Mesenchymal stem cell (in vitro differentiated cells and primary cell): Measurements from ENCODE around the gene TOMM40L.

Experiments used
- DNase-seq: peaks from one replicate; pipeline ENCODE4 v3.0.0-alpha.2; 2013
- H2AFZ ChIP-seq: one replicate; pipeline ENCODE4 v1.6.1; 2013; ENCODE audit warnings: low read depth, mild to moderate bottlenecking, control low read depth, inconsistent platforms, low read length, moderate library complexity
- H2AK5ac ChIP-seq: 2 replicates; pipeline ENCODE4 v1.6.1; 2013; ENCODE audit warnings: low read length, moderate library complexity, mild to moderate bottlenecking, inconsistent platforms; ENCODE audit not compliant: severe bottlenecking
- H2BK120ac ChIP-seq: one replicate; pipeline ENCODE4 v1.6.1; 2013; ENCODE audit warnings: low read depth, mild to moderate bottlenecking, inconsistent platforms, low read length, moderate library complexity
- H2BK12ac ChIP-seq, 2 experiments: one replicate each; pipeline ENCODE4 v1.6.1; 2013; ENCODE audit warnings: inconsistent platforms in 2 of 2, low read length in 2 of 2, mild to moderate bottlenecking in 2 of 2, moderate library complexity in 2 of 2, control low read depth in 1 of 2
- H2BK15ac ChIP-seq: one replicate; pipeline ENCODE4 v1.6.1; 2013; ENCODE audit warnings: mild to moderate bottlenecking, low read depth, inconsistent platforms; ENCODE audit not compliant: poor library complexity, severe bottlenecking
- H2BK5ac ChIP-seq: 2 replicates; pipeline ENCODE4 v1.6.1; 2013; ENCODE audit warnings: low read depth, mild to moderate bottlenecking, low read length, control low read depth, inconsistent platforms; ENCODE audit not compliant: poor library complexity, severe bottlenecking
- H3K14ac ChIP-seq, 2 experiments: one replicate each; pipeline ENCODE4 v1.6.1; 2013; ENCODE audit warnings: inconsistent platforms in 2 of 2, low read length in 2 of 2, control low read depth in 1 of 2, mild to moderate bottlenecking in 1 of 2, moderate library complexity in 1 of 2
- H3K18ac ChIP-seq, 2 experiments: one replicate each; pipeline ENCODE4 v1.6.1; 2013; ENCODE audit warnings: inconsistent platforms in 2 of 2, low read length in 2 of 2, control low read depth in 1 of 2, low read depth in 1 of 2, mild to moderate bottlenecking in 1 of 2
- H3K23ac ChIP-seq, 2 experiments: one replicate each; pipeline ENCODE4 v1.6.1; 2013; ENCODE audit warnings: inconsistent platforms in 2 of 2, low read length in 2 of 2, mild to moderate bottlenecking in 2 of 2, moderate library complexity in 2 of 2, control low read depth in 1 of 2
- H3K27ac ChIP-seq: 2 replicates; pipeline ENCODE4 v1.5.1; 2013; ENCODE audit warnings: mild to moderate bottlenecking, moderate library complexity, low read length, control low read depth, inconsistent platforms; ENCODE audit not compliant: poor library complexity, severe bottlenecking
- H3K27me3 ChIP-seq, 2 experiments: 2 replicates each; pipeline versions ENCODE4 v1.6.1 to v1.7.0; 2013; ENCODE audit warnings: low read length in 2 of 2, mild to moderate bottlenecking in 2 of 2, moderate library complexity in 2 of 2, control low read depth in 1 of 2, inconsistent platforms in 1 of 2; ENCODE audit not compliant: control insufficient read depth in 1 of 2, insufficient read depth in 1 of 2
- H3K36me3 ChIP-seq, 2 experiments: 2 replicates each; pipeline versions ENCODE4 v1.6.1 to v1.7.0; 2013; ENCODE audit warnings: low read length in 2 of 2, control low read depth in 1 of 2, inconsistent platforms in 1 of 2, low read depth in 1 of 2, mild to moderate bottlenecking in 1 of 2; ENCODE audit not compliant: insufficient read depth in 2 of 2, control insufficient read depth in 1 of 2
- H3K4ac ChIP-seq, 2 experiments: one replicate each; pipeline ENCODE4 v1.6.1; 2013; ENCODE audit warnings: inconsistent platforms in 2 of 2, low read length in 2 of 2, mild to moderate bottlenecking in 2 of 2, moderate library complexity in 2 of 2, control low read depth in 1 of 2, low read depth in 1 of 2
- H3K4me1 ChIP-seq: 2 replicates; pipeline ENCODE4 v1.6.1; 2013; ENCODE audit warnings: low read depth, low read length, control low read depth; ENCODE audit not compliant: control insufficient read depth, insufficient read depth
- H3K4me2 ChIP-seq: 2 replicates; pipeline ENCODE4 v1.6.1; 2013; ENCODE audit warnings: low read length, mild to moderate bottlenecking, inconsistent platforms; ENCODE audit not compliant: poor library complexity, severe bottlenecking
- H3K4me3 ChIP-seq, 2 experiments: 2 replicates each; pipeline versions ENCODE4 v1.5.1 to v1.7.0; 2013; ENCODE audit warnings: low read length in 2 of 2, mild to moderate bottlenecking in 2 of 2, control low read depth in 1 of 2, low read depth in 1 of 2; ENCODE audit not compliant: insufficient read depth in 1 of 2
- H3K79me1 ChIP-seq: replicated peaks from 2 replicates; pipeline ENCODE4 v1.6.1; 2013; ENCODE audit warnings: mild to moderate bottlenecking, control low read depth, low read length, inconsistent platforms; ENCODE audit not compliant: poor library complexity, severe bottlenecking
- H3K9ac ChIP-seq: 2 replicates; pipeline ENCODE4 v1.7.0; 2013; ENCODE audit warnings: mild to moderate bottlenecking, low read length, moderate library complexity
- H3K9me3 ChIP-seq: 2 replicates; pipeline ENCODE4 v1.7.0; 2013; ENCODE audit warnings: mild to moderate bottlenecking, low read length; ENCODE audit not compliant: control insufficient read depth
- H4K8ac ChIP-seq: one replicate; pipeline ENCODE4 v1.6.1; 2013; ENCODE audit warnings: inconsistent platforms, mild to moderate bottlenecking, low read length, moderate library complexity
- H4K91ac ChIP-seq: one replicate; pipeline ENCODE4 v1.6.1; 2013; ENCODE audit warnings: mild to moderate bottlenecking, low read length, inconsistent platforms
- WGBS: methylation state at CpG from one replicate; pipeline ENCODE4 v1.1.7; 2013; ENCODE audit warnings: mixed read lengths; 5-methylcytosine and 5-hydroxymethylcytosine counted together

Gene TOMM40L

DNA sequence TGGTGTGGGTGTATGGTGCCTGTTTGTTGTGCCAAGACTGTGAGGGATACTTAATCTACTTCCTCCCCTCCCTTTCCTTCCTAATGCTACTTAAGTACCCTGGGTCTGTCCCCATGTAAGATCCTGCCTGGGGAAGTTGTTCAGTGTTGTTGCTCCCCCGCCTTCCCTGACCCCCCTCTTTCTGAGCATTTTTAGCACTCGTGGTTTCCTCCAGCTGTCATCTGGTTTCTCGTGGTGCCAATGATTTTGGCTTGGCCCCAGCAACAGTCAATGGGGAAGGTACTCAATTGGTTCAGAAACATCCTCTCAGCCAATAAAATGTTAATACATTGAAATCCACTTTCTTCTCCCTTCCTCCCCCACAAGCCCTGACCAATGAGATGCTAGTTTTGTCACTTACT is 40.6 kb upstream of the TOMM40L start:
- 19% methylated on average over 3 of the region's 3 CpGs for WGBS
- DNase-seq, result peak; percentile 88
- Histone ChIP-seq H3K27me3 (no peaks in the 10 kb centered on the region), H3K4me2 (no peak overlapping the region), H2AK5ac (no peak overlapping the region), H3K4ac (no peak overlapping the region), H3K79me1 (no peaks in the 10 kb centered on the region), H3K36me3 (no peaks in the 10 kb centered on the region), H2BK15ac (no peak overlapping the region), H3K4me1 (peaks cover 2% of the 10 kb centered on the region), H2BK12ac (no peak overlapping the region), H3K18ac (no peak overlapping the region), H2BK5ac (no peak overlapping the region), H3K9ac (peak overlapping the region; percentile 42), H3K9me3 (no peaks in the 10 kb centered on the region), H3K4me3 (no peak overlapping the region), H3K27ac (no peak overlapping the region), H2BK120ac (no peak overlapping the region), H4K8ac (peak overlapping the region; percentile 63), H2AFZ (no peak overlapping the region), H4K91ac (no peak overlapping the region), H3K14ac (no peak overlapping the region), H3K23ac (no peak overlapping the region)

DNA sequence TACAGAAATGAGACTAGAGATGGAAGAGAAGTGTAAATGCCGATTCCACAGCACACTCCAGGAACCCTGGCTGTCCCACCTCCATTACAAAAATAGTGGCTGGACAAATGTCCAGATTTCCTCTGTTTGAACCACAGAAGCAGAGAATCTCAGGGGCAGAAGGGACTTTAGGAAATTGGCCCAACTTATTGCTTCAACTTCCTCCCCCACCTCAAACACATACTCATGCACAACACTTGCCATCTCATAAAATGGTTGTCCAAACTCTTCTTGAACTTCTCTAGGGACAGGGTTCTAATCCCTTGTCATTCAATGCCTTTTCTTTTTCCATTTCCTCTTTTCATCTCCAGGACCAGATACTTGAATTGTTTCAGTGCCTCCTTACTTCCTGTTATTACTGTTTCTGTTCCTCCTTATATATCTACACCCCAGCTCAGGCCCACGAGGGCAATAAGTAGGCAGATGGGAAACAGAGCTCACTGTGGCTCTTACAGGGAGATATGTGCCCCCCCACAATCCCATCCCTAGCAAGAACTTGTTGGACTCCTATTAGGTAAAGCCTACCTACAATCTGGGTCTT is 40.0 kb upstream of the TOMM40L start:
- peak overlapping the region in 1 of 2 experiments; percentile 60 for H3K4ac ChIP-seq
- H2BK15ac ChIP-seq, result no peak overlapping the region
- H3K23ac ChIP-seq, result no peak overlapping the region
- peak overlapping the region; percentile 29 for H2AFZ ChIP-seq
- H3K4me3 ChIP-seq, result no peak overlapping the region
- no peak for DNase-seq
- peak overlapping the region; percentile 42 for H3K9ac ChIP-seq
- H3K14ac ChIP-seq, result no peak overlapping the region
- no peak overlapping the region for H2BK5ac ChIP-seq
- WGBS, result 76% methylated on average over 2 of the region's 2 CpGs
- H4K91ac ChIP-seq, result no peak overlapping the region
- H2BK120ac ChIP-seq, result no peak overlapping the region
- H3K4me2 ChIP-seq, result no peak overlapping the region
- peaks cover 2% of the 10 kb centered on the region for H3K4me1 ChIP-seq
- peaks cover 0 to 4% of the 10 kb centered on the region in 2 experiments for H3K36me3 ChIP-seq
- no peaks in the 10 kb centered on the region for H3K27me3 ChIP-seq
- H2AK5ac ChIP-seq, result no peak overlapping the region
- H3K9me3 ChIP-seq, result no peaks in the 10 kb centered on the region
- H2BK12ac ChIP-seq, result peak overlapping the region in 1 of 2 experiments; percentile 91
- no peak overlapping the region for H3K27ac ChIP-seq
- no peaks in the 10 kb centered on the region for H3K79me1 ChIP-seq
- peak overlapping the region; percentile 15 for H4K8ac ChIP-seq
- peak overlapping the region in 1 of 2 experiments; percentile 48 for H3K18ac ChIP-seq

DNA sequence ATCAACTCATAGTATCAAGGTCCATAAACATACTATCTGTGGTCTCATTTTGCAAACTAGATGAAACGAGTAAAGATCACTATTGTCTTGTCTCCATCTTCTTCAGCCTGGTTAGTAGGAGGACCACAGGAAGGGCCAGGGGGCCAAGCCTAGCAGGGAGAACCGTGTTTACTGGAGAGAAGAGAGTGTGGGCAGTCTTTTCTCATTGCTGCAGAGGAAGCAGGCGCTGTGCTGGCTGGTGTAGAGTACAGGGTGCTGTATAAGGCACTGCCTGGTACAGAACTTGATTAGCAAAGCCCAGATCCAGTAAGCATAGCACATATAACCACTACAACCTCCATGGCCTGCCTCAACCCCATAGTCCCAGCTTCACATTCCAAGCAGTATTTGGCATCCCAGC is 38.5 kb upstream of the TOMM40L start:
- no peak overlapping the region for H3K4me2 ChIP-seq
- peaks cover 2% of the 10 kb centered on the region for H3K4me1 ChIP-seq
- no peaks in the 10 kb centered on the region for H3K79me1 ChIP-seq
- no peak overlapping the region for H2BK120ac ChIP-seq
- H3K9me3 ChIP-seq, result no peaks in the 10 kb centered on the region
- H3K36me3 ChIP-seq, result peaks cover 0 to 19% of the 10 kb centered on the region in 2 experiments
- no peak overlapping the region for H4K8ac ChIP-seq
- WGBS, result 92% methylated on average over 3 of the region's 3 CpGs
- H2BK5ac ChIP-seq, result no peak overlapping the region
- H3K4me3 ChIP-seq, result no peak overlapping the region
- peak overlapping the region; percentile 46 for H2BK15ac ChIP-seq
- DNase-seq, result no peak
- no peak overlapping the region for H3K4ac ChIP-seq
- no peak overlapping the region for H3K14ac ChIP-seq
- H3K18ac ChIP-seq, result no peak overlapping the region
- H3K27me3 ChIP-seq, result no peaks in the 10 kb centered on the region
- H2AFZ ChIP-seq, result no peak overlapping the region
- H3K23ac ChIP-seq, result no peak overlapping the region
- no peak overlapping the region for H3K27ac ChIP-seq
- no peak overlapping the region for H3K9ac ChIP-seq
- H2AK5ac ChIP-seq, result no peak overlapping the region
- H4K91ac ChIP-seq, result no peak overlapping the region
- peak overlapping the region in 1 of 2 experiments; percentile 24 for H2BK12ac ChIP-seq

DNA sequence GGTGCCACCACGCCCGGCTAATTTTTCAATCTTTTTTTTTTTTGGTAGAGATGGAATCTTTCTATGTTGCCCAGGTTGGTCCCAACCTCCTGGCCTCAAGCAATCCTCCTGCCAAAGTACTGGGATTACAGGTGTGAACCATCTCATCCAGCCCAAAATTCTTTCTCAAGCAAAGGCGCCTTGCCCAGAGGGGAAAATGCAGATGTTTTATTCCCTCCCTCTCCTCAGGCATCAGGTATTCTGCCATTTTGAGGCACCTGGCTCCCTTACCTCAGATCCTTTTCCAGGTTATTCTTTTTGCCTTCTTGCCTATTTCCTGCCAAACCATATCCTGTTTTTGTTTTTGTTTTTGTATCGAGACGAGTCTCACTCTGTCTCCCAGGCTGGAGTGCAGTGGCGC is 37.5 kb upstream of the TOMM40L start:
- Histone ChIP-seq H3K4ac (no peak overlapping the region), H3K9ac (peak overlapping the region; percentile 30), H3K36me3 (peaks cover 0 to 28% of the 10 kb centered on the region in 2 experiments), H3K18ac (no peak overlapping the region), H3K4me2 (no peak overlapping the region), H2BK5ac (no peak overlapping the region), H3K23ac (no peak overlapping the region), H3K79me1 (no peaks in the 10 kb centered on the region), H2BK12ac (no peak overlapping the region), H3K14ac (no peak overlapping the region), H2BK120ac (no peak overlapping the region), H2AFZ (no peak overlapping the region), H2AK5ac (no peak overlapping the region), H2BK15ac (no peak overlapping the region), H4K8ac (no peak overlapping the region), H4K91ac (no peak overlapping the region), H3K4me1 (peaks cover 2% of the 10 kb centered on the region), H3K27ac (no peak overlapping the region), H3K9me3 (no peaks in the 10 kb centered on the region), H3K4me3 (no peak overlapping the region), H3K27me3 (no peaks in the 10 kb centered on the region)
- WGBS, result 90% methylated on average over 4 of the region's 6 CpGs
- DNase-seq, result no peak
